NCI-H748 (cell line): ENCODE measurements around the gene CELSR1.
"Not testable (repeated sequence)": the region's sequence is repeated elsewhere in the genome, so short reads cannot be mapped to it uniquely, and the experiment has no call there.

Experiments used
- DNase-seq: peaks from one replicate; lab custom pipeline; 2025; ENCODE audit not compliant: unreplicated experiment; lab: John Stamatoyannopoulos, UW

The CELSR1 gene

DNA sequence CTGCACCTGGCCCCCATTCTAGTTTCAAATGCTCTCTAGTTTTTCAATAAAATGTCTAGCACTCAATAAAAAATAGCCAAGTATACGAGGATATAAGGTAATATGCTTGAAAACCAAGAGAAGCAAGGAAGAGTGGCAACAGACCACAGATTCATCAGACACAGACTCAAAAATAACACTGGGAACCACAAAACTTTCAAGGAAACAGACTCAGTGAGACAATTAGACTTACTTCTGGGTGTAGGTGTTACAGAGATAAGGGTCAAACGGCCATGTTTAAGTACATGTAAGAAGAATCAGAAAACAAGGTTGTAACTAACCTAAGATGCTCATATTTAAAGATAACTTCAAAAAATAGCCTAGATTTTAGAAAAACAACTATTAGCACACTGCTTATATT, 134.9 kb downstream of the CELSR1 start:
- no peak for DNase-seq

- DNase-seq = no peak
These were observed 136.1 kb downstream of the CELSR1 start for GRCh38 chr22:46401370-46401769.

- DNase-seq = no peak
These were observed 138.0 kb downstream of the CELSR1 start for GRCh38 chr22:46399251-46400024.

GRCh38 chr22:46397951-46398350, 139.5 kb downstream of the CELSR1 start:
- DNase-seq = no peak

DNA sequence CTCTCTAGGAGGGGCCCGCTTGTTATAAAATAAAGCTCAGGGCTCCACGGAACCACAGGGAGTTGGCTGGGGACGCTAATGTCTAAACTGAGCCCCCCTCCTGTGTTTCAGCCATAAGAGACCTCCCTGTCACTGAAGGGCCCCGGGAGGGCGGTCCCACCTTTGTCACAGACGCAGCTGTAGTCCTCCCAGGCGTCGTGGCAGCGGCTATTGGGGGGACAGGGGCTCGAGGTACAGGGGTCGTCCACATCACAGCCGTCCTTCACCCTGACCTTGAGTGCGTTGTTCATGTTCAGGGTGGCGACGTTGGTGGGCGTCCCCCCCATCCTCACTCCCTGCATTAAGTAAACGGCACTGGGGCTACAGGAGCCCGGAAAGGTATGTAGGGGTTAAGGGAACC, 139.9 kb downstream of the CELSR1 start:
- DNase-seq = no peak

DNA sequence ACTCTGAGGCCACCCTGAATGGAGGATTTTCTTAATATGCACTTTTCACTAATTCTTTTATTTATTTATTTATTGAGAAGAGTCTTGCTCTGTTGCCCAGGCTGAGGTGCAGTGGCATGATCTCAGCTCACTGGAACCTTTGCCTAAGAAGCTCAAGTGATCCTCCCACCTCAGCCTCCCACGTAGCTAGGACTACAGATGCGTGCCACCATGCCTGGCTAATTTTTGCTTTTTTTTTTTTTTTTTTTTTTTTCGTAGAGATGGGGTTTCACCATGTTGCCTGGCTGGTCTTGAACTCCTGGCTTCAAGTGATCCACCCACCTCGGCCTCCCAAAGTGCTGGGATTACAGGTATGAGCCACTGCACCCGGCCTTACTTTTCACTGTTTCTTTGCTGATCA, 140.4 kb downstream of the CELSR1 start:
- not testable (repeated sequence) for DNase-seq

- no peak for DNase-seq
These were observed 142.3 kb downstream of the CELSR1 start for GRCh38 chr22:46395145-46395544.

DNA sequence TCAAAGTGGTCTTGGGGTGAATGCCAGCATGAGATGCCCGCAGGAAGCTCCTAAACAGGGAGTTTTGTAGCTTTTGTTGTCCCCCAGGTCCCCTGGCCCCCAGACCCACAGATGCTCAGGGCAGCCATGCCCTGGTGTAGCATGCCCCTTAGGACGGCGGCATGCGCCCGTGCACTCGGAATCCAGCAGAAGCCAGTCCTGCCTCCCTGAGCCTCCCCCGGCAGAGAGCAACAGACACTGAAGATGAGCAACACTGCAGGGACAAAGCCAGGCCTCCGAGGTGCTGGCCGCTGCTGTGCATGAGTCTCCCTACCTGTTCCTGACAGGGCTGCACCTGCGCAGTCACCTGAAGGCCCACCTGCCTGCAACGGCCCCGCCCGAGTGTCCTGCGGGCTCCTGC, 142.8 kb downstream of the CELSR1 start:
- no peak for DNase-seq

GRCh38 chr22:46393873-46394272, 143.5 kb downstream of the CELSR1 start:
- no peak for DNase-seq

GRCh38 chr22:46392137-46392844, 145.1 kb downstream of the CELSR1 start:
- DNase-seq = no peak

DNA sequence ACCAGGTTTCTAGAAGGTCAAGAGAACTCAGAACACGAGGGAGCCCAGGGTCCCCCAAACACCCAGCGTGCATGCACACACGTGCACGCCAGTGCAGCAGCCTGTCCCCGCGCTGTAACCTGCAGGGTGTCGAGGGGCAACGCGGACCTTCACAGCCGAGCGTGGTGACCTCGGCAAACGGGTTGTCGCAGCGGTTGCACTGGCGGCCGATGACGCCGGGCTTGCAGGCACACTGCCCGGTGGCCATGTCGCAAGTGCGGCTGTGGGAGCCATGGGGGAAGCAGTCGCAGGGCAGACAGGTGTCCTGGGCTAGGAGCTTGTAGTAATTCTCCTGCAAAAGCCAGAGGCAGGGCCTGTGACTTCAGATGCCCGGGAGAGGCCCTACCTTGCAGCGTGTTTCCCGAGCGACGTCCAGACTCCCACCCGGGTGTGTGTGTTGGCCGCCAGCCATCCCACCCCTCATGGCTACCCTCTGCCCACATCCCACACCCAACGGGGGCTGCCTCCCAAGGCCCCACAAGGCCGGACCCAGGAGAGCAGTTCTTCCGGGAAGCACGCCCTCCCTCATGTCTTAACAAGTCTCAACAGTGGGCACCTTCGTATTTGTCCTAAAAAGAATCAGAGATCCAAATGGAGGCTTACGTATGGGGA, 145.8 kb downstream of the CELSR1 start:
- DNase-seq = no peak

- peak; percentile 37 for DNase-seq
These were observed 146.6 kb downstream of the CELSR1 start for GRCh38 chr22:46390652-46391301.

DNA sequence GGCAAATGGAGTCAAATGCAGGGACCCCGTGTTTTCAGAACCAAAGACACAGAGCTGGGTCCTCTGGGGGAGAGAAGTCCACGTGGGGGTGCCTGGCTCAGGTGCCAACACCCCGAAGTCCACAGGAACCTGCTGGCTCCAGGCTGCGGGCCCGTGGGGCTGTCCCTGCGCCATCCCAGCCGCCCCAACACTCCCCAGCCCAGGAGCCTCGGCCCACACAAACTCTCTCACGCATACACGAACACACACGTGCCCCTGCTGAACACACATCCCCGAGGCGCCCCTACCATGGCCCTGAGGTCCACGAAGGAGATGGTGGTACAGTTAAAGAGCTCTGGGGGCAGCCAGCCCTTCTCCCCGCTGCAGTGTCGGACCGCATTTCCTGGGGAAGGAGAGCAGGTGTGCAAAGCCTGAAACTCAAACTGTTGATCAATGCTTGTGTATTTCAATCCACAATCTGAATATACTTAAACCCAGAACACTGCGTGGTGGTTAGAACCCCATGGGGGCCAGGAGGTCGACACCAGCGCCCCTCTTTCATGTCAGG, 147.2 kb downstream of the CELSR1 start:
- no peak for DNase-seq

DNA sequence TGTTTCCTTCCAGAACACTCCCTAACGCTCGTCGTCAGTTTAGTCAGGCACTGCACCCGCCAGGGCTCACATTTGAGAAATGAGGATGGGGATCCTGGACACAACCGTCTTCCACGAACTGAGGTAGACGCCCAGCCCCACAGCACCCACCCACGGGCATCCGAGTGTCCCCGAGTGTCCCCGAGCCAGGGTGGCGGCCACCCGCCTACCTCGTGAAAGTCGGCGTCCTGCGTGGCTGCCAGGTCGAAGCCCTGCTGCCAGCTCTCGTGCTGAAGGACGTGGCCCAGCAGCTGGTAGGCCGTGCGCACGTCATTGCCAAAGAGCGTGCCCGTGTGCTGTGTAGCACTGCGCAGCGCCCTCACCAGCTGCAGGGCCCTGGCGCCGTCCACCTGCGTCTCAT, 148.3 kb downstream of the CELSR1 start:
- no peak for DNase-seq

GRCh38 chr22:46388647-46389046, 148.8 kb downstream of the CELSR1 start:
- DNase-seq = no peak

DNA sequence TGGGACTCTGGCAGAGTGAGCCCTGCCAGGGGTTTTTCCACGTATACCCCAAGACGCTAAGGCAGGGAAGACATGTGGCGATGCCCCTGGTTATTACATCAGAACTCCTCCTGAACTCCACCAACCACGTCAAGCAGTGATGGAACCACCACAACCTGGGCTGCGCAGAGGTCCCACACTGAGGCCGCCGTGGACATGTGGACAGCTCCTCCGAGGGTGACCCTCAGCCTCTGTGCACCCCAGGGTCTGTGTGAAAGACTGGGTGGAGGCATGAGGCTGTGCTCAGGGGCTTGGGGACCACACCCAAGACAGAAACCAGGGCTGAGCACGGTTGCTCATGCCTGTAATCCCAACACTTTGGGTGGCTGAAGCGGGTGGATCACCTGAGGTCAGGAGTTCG, 149.7 kb downstream of the CELSR1 start:
- no peak for DNase-seq

DNA sequence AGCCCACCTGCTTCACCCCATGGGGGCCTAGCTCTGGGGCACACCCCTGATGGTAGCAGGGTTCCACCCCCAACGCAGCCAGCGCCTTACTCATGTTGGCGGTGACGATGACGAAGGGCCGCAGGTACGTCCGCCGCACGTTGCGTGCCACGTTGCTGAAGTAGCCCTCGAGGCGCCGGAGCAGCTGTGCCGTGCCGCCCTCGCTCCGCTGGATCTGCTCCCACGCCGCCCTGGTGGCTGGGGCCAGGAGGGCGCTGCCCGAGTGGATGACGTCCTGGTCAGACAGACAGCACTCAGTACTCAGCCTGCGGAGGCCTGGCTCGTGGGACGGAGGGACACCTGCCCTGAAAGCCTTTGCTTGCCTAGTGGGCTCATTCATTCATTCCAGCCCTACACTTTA, 151.1 kb downstream of the CELSR1 start:
- DNase-seq = no peak

- DNase-seq = no peak
These were observed 154.9 kb downstream of the CELSR1 start for GRCh38 chr22:46382524-46382923.

- no peak for DNase-seq
These were observed 155.7 kb downstream of the CELSR1 start for GRCh38 chr22:46381731-46382130.

DNA sequence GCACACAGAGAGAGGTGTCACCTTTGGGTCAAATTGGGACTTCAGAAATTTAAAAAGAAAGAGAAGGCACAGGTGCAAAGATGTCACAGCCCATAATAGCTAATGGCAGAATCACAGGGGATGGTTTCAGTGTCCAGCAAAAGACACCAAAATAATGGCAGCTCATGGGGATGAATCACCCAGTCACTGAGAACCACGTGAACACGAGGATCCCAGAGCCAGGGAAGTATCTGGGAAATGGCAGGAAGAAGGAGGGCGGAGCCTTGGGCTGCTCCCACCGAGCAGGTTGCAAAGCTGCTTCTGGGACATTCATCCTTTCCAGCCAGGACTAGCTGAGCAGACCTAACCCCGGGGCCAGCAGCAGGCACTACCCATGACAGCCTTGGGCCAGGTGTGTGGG, 156.3 kb downstream of the CELSR1 start:
- no peak for DNase-seq

DNA sequence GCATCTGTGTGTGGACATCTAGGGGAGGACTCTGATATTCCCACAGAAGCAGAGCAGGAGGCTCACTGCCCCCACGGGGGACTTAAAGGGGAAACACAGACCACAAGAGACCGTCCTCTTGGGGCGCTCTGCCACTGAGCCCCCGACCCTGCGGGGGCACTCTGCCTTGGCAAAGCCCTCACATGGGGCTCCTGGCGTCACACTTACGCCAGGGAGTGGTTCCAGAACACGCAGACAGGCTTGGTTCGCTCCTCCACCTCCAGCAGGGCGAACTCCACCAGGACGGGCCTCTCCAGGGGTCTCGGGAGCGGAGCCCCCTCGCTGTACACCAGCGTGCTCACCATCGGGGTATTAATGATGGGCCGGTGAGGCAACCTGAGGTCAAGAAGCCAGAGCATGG, 156.8 kb downstream of the CELSR1 start:
- no peak for DNase-seq
